Neural cell (in vitro differentiated cells): ENCODE data around the gene CD300A. TPM values are rescaled to one million over a fixed set of nuclear protein-coding genes. Genes with fewer than 3 reads are reported as not detected.

ENCODE experiments used
- polyA plus RNA-seq: library from polyadenylated mRNA; depleted of rRNA; stranded (reverse); fragments of >200 nt; gene quantifications from 2 replicates; pipeline ENCODE4 v1.2.3, GENCODE V29; 2014
- small RNA-seq, 3 experiments: library from RNA; depleted of rRNA; stranded (forward); fragments of <200 nt; gene quantifications; one replicate each; pipeline ENCODE3, GENCODE V24; 2012

CD300A gene
- polyA plus RNA-seq, 1 donor from 2014 or later = 0.35 TPM

Small RNAs within 50 kb of the gene (small RNA-seq; reads per million reads assigned to genes)
- 0 reads per million in 3 experiments for gene RNA5SP448

Other genes starting within 250 kb of the CD300A start
- gene DNAI2, start 192.4 kb upstream of the CD300A start, polyA plus RNA-seq = not detected in 2 replicates
- gene KIF19, start 140.4 kb upstream of the CD300A start, polyA plus RNA-seq = not detected in 2 replicates
- gene BTBD17, start 104.8 kb upstream of the CD300A start, polyA plus RNA-seq = 5.3 and 8.5 TPM in 2 replicates
- not detected in 2 replicates for gene GPR142, start 99.1 kb upstream of the CD300A start, polyA plus RNA-seq
- gene GPRC5C, start 34.5 kb upstream of the CD300A start, polyA plus RNA-seq = 10.8 and 12.8 TPM in 2 replicates
- not detected in 2 replicates for gene CD300LB, start 64.8 kb downstream of the CD300A start, polyA plus RNA-seq
- gene CD300C, start 79.5 kb downstream of the CD300A start, polyA plus RNA-seq = 0.20 TPM in 1 of 2 replicates, not detected in the other
- not detected in 2 replicates for gene CD300H, start 100.9 kb downstream of the CD300A start, polyA plus RNA-seq
- gene CD300LD, start 125.6 kb downstream of the CD300A start, polyA plus RNA-seq = not detected in 2 replicates
- gene CD300E, start 157.1 kb downstream of the CD300A start, polyA plus RNA-seq = not detected in 2 replicates
- not detected in 2 replicates for gene CD300LF, start 246.3 kb downstream of the CD300A start, polyA plus RNA-seq